ENCODE data around the gene NPIPB8. TPM values are rescaled to one million over a fixed set of nuclear protein-coding genes. Genes with fewer than 3 reads are reported as not detected.
"Not testable (repeated sequence)": the region's sequence is repeated elsewhere in the genome, so short reads cannot be mapped to it uniquely, and the experiment has no call there.

The NPIPB8 gene
- total RNA-seq, 1 donor from 2014 or later = not detected

- not testable (repeated sequence) for H3K9me3 ChIP-seq (ENCODE audit: low read depth); H3K27me3 ChIP-seq; DNase-seq (ENCODE audit: low spot score); H3K79me2 ChIP-seq (ENCODE audit: low read depth); H3K9ac ChIP-seq; H3K4me3 ChIP-seq; H3K9me3 Mint-ChIP-seq; H3K36me3 ChIP-seq; H4K20me1 ChIP-seq (ENCODE audit: low read depth); H3K27ac Mint-ChIP-seq; H3K27ac ChIP-seq; H3K4me3 Mint-ChIP-seq; H3K36me3 Mint-ChIP-seq; H3F3A ChIP-seq (ENCODE audit: low read depth); H2AFZ ChIP-seq (replicated peaks); H3K4me2 ChIP-seq
- Mint-ChIP-seq H3K4me1 (peaks cover 16% of the 10 kb centered on the region), H3K27me3 (ENCODE audit: insufficient read depth, low read depth) (peaks cover 11% of the 10 kb centered on the region)
- H3K4me1 ChIP-seq = peaks cover 12% of the 10 kb centered on the region
These were observed 36.3 kb upstream of the NPIPB8 start for GRCh38 chr16:28601589-28601988.

- not testable (repeated sequence) for H3F3A ChIP-seq (ENCODE audit: low read depth); H3K4me3 Mint-ChIP-seq; H3K27me3 ChIP-seq; H3K36me3 ChIP-seq; H3K4me3 ChIP-seq; H2AFZ ChIP-seq (replicated peaks); H3K27me3 Mint-ChIP-seq (ENCODE audit: insufficient read depth, low read depth); H3K79me2 ChIP-seq (ENCODE audit: low read depth); H3K4me2 ChIP-seq; H3K36me3 Mint-ChIP-seq; H3K9me3 Mint-ChIP-seq; H3K9me3 ChIP-seq (ENCODE audit: low read depth); H4K20me1 ChIP-seq (ENCODE audit: low read depth); H3K4me1 ChIP-seq; DNase-seq (ENCODE audit: low spot score); H3K9ac ChIP-seq; H3K27ac ChIP-seq; H3K27ac Mint-ChIP-seq
- H3K4me1 Mint-ChIP-seq = peaks cover 12% of the 10 kb centered on the region
These were observed 35.8 kb upstream of the NPIPB8 start for GRCh38 chr16:28602062-28602461.

GRCh38 chr16:28602529-28602928, 35.3 kb upstream of the NPIPB8 start:
- Histone ChIP-seq H4K20me1 (ENCODE audit: low read depth) (no peaks in the 10 kb centered on the region), H3K36me3 (no peaks in the 10 kb centered on the region), H3K27me3 (peaks cover 4% of the 10 kb centered on the region), H3K79me2 (ENCODE audit: low read depth) (no peaks in the 10 kb centered on the region), H3K9ac (no peak overlapping the region), H3K4me1 (peaks cover 3% of the 10 kb centered on the region), H3K4me2 (no peak overlapping the region), H3K27ac (no peak overlapping the region), H3K9me3 (ENCODE audit: low read depth) (no peaks in the 10 kb centered on the region), H3F3A (ENCODE audit: low read depth) (no peaks in the 10 kb centered on the region), H3K4me3 (no peak overlapping the region), H2AFZ (replicated peaks) (no peak overlapping the region)
- H3K4me3 Mint-ChIP-seq = no peak overlapping the region
- no peak for DNase-seq (ENCODE audit: low spot score)
- H3K27ac Mint-ChIP-seq = peak overlapping the region; percentile 38
- TF ChIP-seq CTCF (IDR thresholded peaks at IDR 0.05) = no peak
- TF ChIP-seq EZH2phosphoT487 (IDR thresholded peaks at IDR 0.05) = no peak
- no peak for TF ChIP-seq EZH2 (IDR thresholded peaks at IDR 0.05)
- H3K27me3 Mint-ChIP-seq (ENCODE audit: insufficient read depth, low read depth) = peaks cover 5% of the 10 kb centered on the region
- no peaks in the 10 kb centered on the region for H3K36me3 Mint-ChIP-seq
- H3K9me3 Mint-ChIP-seq = no peaks in the 10 kb centered on the region
- H3K4me1 Mint-ChIP-seq = peaks cover 7% of the 10 kb centered on the region

- Histone ChIP-seq H3K79me2 (ENCODE audit: low read depth) (no peaks in the 10 kb centered on the region), H3K4me2 (no peak overlapping the region), H2AFZ (replicated peaks) (no peak overlapping the region), H3K36me3 (no peaks in the 10 kb centered on the region), H3K27ac (no peak overlapping the region), H3K4me3 (no peak overlapping the region), H3K4me1 (no peaks in the 10 kb centered on the region), H3K27me3 (peaks cover 4% of the 10 kb centered on the region), H3K9me3 (ENCODE audit: low read depth) (no peaks in the 10 kb centered on the region), H3F3A (ENCODE audit: low read depth) (no peaks in the 10 kb centered on the region), H4K20me1 (ENCODE audit: low read depth) (no peaks in the 10 kb centered on the region), H3K9ac (no peak overlapping the region)
- TF ChIP-seq EZH2 (IDR thresholded peaks at IDR 0.05) = no peak
- TF ChIP-seq EZH2phosphoT487 (IDR thresholded peaks at IDR 0.05) = no peak
- TF ChIP-seq CTCF (IDR thresholded peaks at IDR 0.05) = no peak
- no peaks in the 10 kb centered on the region for H3K9me3 Mint-ChIP-seq
- H3K27ac Mint-ChIP-seq = no peak overlapping the region
- H3K4me1 Mint-ChIP-seq = no peaks in the 10 kb centered on the region
- no peak for DNase-seq (ENCODE audit: low spot score)
- H3K36me3 Mint-ChIP-seq = no peaks in the 10 kb centered on the region
- H3K4me3 Mint-ChIP-seq = no peak overlapping the region
- H3K27me3 Mint-ChIP-seq (ENCODE audit: insufficient read depth, low read depth) = peaks cover 5% of the 10 kb centered on the region
These were observed 34.3 kb upstream of the NPIPB8 start for GRCh38 chr16:28603381-28604185.

Data from neural progenitor cell (in vitro differentiated cells).